Fibroblast of gingiva (primary cell): ENCODE results near the gene PATJ.
"Not testable (repeated sequence)": the region's sequence is repeated elsewhere in the genome, so short reads cannot be mapped to it uniquely, and the experiment has no call there.

Experiments used
- DNase-seq: peaks from one replicate; pipeline ENCODE4 v3.0.0-alpha.2; 2011; ENCODE audit warnings: low read depth

PATJ gene

DNA sequence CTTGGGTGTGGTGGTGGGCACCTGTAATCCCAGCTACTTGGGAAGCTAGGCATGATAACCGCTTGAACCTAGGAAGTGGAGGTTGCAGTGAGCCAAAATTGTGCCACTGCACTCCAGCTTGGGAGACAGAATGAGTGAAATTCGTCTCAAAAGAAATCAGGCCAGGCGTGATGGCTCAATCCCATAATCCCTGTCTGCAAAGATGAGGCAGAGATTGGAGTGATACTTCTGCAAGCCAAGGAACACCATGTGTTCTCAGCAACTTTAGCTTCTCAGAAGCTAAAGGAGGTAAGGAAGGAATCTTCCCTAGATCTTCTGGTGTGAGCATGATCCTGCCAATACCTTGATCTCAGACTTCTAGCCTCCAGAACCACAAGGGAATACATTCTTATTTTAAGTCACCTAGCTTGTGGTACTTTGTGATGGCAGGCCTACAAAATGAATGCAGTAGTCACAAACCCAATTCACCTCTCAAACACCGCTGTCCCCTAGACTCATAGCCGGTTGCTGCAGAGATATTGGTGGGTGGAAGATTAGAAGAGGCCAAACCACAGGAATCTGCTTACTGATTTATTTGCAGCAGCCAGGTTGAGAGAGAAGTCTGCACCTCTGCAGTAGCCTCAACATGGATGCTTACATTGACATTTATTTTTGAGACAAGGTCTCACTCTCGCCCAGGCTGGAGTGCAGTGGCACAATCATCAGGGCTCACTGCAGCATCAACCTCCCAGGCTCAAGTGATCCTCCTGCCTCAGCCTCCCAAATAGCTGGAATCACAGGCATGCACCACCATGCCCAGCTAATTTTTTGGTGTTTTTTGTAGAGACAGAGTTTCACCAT, 471.0 kb downstream of the PATJ start:
- DNase-seq = no peak

DNA sequence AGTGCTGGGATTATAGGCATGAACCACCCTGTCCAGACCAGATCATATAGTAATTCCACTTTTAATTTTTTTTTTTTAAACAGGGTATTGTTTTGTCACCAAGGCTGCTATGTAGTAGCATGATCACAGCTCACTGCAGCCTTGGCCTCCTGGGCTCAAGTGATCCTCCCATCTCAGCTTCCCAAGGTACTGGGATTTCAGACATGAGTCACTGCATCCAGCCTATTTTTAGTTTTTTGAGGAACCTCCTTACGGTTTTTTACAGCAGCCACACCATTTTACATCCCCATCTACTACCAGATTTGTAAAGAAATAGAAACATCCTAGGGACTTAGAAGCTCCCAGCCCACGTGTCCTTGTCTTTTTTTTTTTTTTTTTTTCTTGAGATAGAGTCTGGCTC, 476.3 kb downstream of the PATJ start:
- no peak for DNase-seq

DNA sequence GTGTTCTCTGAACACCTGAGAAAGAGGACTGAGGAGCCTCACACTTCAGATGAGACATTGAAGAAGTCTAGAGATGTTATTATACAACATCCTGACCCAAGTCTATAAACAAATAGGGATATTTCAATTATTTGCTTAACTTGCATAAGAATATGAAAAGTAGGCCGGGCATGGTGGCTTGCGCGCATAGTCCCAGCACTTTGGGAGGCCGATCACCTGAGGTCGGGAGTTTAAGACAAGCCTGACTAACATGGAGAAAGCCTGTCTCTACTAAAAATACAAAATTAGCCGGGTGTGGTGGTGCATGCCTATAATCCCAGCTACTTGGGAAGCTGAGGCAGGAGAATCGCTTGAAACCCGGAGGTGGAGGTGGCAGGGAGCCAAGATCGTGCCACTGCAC, 478.2 kb downstream of the PATJ start:
- not testable (repeated sequence) for DNase-seq

DNA sequence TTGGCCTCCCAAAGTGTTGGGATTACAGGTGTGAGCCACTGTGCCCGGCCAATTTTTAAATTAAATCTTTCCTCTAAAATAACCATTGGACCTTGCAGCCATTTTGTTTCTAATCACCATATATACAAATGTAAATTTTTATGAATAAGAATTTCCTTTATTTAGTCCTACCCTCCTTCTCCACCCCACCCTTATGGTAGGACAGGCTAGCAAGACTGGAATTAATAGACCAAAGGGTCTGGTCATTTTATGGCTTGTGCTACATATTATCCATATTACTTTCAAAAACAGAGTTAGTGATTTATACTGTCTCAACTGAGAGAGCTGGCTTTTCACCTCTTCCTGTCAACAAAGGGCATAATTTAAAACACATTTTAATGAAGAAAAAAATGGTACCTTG, 478.9 kb downstream of the PATJ start:
- no peak for DNase-seq

DNA sequence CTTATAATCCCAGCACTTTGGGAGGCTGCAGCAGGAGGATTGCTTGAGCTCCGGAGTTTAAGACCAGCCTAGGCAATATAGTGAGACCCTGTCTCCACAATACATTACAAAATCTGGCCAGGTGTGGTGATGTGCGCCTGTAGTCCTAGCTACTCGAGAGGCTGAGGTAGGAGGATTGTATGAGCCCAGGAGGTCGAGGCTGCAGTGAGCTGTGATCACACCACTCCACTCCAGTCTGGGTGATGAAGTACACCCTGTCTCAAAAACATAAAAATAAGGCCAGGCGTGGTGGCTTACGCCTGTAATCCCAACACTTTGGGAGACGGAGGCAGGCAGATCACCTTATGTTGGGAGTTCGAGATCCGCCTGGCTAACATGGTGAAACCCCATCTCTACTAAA, 480.0 kb downstream of the PATJ start:
- DNase-seq = no peak

DNA sequence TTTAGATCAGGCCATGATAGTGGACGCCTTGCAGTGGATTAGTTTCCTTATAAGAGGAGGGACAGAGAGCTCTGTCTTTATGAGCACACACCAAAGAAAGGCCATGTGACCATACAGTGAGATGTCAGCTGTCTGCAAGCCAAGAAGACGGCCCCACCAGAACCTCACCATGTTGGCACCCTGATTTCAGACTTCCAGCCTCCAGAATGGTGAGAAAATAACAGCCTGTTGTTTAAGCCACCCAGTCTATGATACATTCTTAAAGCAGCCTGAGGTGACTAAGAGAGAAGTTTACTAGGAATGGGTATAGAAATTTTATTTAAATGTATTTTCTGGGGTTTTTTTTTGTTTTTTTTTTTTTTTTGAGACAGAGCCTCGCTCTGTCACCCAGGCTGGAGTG, 481.9 kb downstream of the PATJ start:
- DNase-seq = no peak

DNA sequence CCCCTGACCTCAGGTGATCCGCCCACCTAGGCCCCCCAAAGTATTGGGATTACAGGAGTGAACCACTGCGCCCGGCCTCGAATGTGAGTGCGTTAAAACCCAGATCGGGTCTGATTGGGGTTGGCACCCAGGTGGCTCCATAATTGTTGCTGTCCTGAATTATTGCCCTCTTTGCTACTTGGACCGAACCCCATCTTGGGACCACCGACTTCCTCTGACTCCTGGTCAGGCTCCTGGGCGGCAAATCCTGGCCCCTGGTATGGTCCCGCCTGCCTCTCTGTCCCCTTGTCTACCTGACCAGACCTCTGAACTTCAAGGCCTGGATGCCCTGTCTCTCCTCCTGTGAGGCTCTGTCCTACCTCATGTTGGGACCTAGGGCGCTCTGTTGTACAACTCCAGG, 485.2 kb downstream of the PATJ start:
- DNase-seq = no peak
